Measurements from ENCODE around the gene IL10. TPM values are rescaled to one million over a fixed set of nuclear protein-coding genes. Genes with fewer than 3 reads are reported as not detected.
"Not testable (repeated sequence)": the region's sequence is repeated elsewhere in the genome, so short reads cannot be mapped to it uniquely, and the experiment has no call there.

The IL10 gene
- total RNA-seq, 1 donor from 2014 or later: 1.4 TPM

GRCh38 chr1:206765771-206766170 lies 6.5 kb downstream of the IL10 start:
- DNase-seq: not testable (repeated sequence)

DNA sequence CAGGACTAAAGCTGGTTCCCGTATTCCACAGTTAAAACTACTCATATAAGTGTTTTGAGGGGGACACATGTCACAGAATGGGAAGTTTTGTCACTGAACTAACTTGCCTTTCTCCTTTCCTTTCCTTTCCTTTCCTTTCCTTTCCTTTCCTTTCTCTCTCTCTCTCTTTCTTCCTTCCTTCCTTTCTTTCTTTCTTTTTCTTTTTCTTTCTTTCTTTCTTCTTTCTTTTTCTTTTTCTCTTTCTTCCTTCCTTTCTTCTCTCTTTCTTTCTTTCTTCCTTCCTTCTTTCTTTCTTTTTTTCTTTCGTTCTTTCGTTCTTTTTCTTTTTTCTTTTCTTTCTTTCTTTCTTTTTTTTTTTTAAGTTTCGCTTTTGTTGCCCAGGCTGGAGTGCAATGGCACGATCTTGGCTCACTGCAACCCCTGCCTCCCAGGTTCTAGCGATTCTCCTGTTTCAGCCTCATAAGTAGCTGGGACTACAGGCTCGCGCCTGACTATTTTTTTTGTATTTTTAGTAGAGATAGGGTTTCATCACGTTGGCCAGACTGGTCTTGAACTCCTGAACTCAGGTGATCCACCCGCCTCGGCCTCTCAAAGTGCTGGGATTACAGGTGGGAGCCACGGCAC lies 9.4 kb downstream of the IL10 start:
- not testable (repeated sequence) for DNase-seq

- no peak for DNase-seq
Measured at GRCh38 chr1:206761159-206761768, 11.0 kb downstream of the IL10 start.

DNA sequence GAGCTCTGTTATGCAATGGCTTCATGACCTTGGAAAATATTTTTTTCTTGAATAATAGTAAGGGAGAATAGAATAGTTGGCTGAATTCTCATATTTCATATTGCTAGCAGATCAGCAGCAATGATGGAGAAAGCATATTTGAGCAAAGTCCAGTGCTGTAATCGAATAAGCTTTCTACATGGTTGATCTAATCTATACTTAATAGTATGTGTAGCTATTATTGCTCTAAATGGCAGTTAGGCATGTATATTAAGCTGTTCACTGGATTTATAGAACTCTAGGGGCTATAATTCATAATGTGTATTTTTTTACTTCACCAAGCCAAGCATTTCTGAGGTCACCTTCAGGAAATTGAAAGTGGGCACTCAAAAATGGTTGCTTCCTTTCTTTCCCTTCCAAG lies 11.7 kb downstream of the IL10 start:
- no peak for DNase-seq

DNA sequence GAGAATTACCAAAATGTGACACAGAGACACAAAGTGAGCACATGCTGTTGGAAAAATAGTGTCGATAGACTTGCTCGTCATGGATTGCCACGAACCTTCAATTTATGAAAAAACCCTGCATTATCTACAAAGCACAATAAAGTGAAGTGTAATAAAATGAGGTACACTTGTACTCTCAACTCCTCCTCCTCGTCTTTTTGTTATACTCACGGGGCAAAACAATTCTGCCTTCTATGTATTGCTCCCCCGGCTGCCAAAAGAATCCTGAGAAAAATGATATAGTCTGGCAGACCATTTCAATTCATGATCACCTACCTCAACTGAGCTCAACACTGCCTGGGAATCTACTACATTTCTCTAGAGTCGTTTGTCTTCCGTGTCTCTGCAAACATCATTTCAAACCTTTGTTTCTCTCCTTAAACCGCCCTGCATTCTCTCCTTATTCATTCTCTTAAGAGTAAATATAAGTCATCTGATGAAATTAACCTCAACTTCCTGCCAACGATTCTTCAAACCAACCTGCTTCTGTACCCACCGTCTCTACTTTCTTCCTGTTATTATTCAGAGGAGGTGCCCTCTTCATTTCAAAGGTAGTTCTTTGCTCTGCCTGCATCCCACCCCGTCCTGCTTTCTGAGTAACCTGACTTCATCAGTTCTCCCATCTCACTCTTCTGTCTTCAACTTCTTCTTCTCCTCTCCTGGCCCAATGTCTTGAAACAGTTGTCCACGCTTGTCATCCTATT lies 14.6 kb downstream of the IL10 start:
- DNase-seq: no peak

- no peak for DNase-seq
Measured at GRCh38 chr1:206754011-206754410, 18.3 kb downstream of the IL10 start.

DNA sequence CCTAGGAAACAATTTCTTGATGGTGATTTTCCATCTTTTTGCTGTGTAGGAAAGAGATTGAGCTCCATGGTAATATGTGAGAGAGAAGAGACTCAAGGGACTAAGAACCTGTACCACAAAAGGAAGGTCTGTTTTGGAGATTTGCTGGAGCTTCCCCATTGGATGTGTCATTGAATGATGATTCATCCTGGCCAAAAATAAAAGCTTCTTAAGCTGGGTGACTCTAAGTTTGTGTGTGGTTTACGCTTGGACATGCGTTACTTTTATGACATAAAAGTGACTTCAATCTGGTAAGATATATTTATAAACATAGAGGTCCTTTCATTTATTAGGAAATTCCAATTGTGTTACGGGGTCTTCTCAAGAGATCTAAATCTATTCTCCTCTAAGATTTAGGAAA lies 19.2 kb downstream of the IL10 start:
- no peak for DNase-seq

DNA sequence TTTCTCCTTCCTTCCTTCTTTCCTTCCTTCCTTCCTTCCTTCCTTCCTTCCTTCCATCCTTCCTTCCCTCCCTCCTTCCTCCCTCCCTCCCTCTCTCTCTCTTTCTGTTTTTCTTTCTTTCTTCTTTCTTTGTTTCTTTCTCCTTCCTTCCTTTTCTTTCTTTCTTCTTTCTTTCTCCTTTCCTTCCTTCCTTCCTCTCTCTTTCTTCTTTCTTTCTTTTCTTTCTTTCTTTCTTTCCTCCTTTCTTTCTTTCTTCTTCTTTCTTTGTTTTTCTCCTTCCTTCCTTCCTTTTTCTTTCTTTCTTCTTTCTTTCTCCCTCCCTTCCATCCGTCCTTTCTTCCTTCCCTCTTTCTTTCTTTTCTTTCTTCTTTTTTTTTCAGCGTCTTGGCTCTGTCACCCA lies 19.8 kb downstream of the IL10 start:
- no peak for DNase-seq

GRCh38 chr1:206751891-206752290 lies 20.4 kb downstream of the IL10 start:
- DNase-seq: no peak

DNA sequence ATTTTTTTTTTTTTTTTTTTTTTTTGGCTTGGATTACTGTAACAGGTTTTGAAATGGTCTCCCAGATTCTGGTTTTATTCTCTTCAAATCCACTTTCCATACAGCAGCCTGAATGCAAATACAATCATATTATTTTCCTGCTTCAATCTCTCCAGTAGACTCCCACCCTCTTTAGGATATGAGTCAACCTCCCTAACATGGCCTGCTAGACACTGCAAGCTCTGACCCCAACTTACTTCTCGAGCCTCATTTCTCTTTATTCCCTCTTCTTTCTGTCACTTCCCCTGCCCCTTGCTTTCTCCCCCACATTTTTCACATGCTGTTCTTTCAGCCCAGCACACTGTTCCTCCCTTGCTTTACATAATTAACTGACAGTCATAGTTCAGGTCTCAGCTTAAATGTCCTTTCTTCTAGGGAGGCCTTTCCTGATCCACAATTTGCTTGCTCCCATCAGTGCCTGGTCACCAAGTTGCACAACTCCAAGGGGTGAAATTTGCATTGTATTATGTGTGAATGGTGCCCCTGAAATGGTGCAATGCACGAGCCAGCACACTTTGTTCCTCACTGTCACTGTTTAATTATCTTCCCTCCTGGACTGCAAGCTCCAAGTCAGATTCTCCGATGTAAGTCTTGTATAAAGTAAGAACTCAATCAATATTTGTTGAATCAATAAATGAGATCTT lies 23.8 kb downstream of the IL10 start:
- no peak for DNase-seq

GRCh38 chr1:206745301-206745700 lies 27.0 kb downstream of the IL10 start:
- DNase-seq: no peak

DNA sequence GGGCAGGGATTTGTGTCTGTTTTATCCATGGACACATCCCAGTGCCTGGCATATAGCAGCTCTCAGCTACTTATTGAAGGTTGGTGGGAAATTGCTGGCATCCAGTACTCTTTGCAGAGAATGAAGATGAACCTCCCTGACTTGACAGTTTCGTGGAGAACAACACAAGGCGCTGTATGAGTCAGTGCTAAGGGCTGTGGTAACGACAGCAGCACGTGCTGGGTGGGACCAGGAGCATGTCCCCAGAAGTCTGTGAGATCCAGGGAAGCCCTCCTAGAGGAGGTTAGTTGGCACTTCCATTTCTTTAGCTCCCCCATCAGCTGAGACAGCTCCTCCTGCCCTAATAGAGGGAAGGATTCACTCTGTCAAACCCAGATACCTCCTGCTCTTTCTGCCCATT lies 27.6 kb downstream of the IL10 start:
- DNase-seq: no peak

- no peak for DNase-seq
Measured at GRCh38 chr1:206742719-206743383, 29.4 kb downstream of the IL10 start.

DNA sequence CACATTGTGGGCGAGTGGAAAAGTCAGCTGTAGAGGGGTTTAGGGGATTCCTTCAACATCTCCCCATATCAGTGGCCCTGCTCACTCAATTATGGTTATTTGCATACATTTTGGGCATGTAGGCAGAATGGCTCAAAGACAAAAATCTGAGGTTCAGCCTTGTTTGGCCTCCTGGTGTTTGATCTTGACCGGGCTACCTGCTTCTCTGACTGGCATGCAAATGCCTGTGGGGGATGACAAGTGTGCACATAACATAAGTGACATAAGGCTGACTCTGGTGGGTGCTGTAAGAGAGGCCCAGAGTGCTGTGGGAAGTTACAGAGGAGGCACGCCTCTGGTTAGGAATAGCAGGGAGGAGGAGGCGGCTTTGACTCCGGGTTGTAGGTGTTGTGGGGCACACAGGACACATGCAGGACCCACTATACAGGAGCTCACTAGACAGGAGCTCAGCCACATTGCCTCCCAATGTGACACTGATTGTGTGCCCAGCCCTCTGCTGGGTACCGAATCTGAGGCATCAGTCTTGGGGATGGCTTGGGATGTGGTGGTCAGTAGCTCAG lies 31.1 kb downstream of the IL10 start:
- no peak for DNase-seq

- DNase-seq: peak; percentile 53
Measured at GRCh38 chr1:206739411-206740076, 32.8 kb downstream of the IL10 start.

DNA sequence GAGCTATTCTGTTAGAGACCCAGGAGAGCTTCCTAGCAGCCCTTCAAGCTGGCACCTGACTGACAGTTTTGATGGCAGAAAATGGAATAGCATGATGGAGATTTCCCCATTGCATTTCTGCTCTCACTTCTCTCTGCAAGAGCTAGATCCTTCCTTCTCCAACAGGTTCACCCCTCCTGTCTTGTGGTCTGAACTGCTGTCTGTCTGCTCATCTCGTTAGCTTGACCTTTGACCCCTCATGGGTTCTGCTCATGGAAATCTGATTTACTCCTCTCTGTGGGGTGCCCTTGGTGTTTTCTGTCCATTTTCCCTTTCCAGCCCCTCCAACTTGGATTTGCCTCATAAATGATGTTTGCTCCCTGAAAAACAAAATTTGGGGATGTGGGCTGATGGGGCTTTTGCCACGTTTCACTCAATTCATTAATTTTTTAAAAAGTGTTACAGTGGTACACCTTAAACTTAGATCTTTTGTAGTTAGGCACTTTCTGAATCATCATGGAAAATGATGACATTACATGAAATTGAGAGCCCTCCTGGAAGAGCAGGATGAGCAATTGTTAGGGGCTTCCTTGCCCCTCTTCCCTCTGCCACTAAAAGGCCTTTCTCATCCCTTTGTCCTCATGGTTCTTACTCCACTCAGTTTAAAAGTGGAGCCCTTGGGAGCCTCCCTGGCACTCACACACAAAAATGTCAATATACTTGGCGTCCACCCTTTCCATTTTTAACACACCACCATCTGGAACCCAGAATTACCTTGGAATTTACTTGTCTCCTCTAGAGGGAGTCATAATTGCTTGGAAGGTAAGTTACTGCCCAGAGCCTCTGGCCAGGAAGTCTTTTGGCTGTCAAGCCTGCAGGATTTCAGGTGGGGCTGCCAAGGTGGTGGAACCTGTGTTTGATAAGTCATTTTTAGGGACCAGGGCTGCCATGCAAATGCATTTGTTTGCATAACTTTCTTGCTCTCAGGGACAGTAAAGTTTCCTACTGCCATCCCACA lies 33.6 kb downstream of the IL10 start:
- DNase-seq: peak; percentile 31

DNA sequence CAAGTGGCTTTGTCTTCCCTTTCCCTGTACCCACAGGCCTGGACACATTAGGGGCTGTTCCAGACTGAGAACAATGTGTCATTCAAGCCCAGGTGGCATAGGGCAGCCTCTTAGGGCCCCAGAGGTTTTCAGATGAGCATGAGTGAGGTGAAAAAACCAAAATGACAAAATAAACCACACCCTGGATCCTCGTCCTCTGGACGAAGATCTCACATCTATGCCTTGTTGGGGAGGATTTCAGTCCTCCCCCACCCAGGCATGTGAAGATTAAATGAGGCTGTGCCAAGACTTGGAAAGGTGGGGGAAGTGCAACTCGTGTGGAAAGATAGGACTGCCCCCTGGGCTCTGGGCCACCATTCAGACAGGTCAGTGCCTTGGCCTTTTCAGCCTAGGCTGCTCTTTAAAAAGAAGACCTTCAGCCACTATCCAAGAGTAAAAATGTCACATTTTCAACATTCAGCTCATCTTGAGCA lies 34.5 kb downstream of the IL10 start:
- no peak for DNase-seq

- no peak for DNase-seq
Measured at GRCh38 chr1:206736878-206737728, 35.2 kb downstream of the IL10 start.

GRCh38 chr1:206735553-206736031 lies 36.7 kb downstream of the IL10 start:
- DNase-seq: no peak
